Measurements from ENCODE around the gene FLVCR1.

DNA sequence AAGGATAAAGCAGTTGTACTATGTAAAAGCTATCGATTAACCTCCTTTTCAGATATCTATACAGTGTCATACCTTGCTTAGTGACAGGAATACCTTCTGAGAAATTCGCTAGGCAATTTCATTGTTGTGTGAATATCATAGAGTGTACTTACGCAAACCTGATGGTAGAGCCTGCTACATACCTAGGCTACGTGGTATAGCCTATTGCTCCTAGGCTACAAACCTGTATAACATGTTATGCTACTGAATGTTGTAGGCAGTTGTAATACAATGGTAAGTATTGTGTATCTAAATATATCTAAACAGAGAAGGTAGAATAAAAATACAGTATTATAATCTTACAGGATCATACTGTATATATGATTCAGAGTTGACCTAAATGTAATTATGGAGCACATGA is 26.5 kb downstream of the FLVCR1 start:
- TF ChIP-seq CTCF (IDR thresholded peaks at IDR 0.05), result no peak
- TF ChIP-seq POLR2A (IDR thresholded peaks at IDR 0.05), result no peak

Measured in Peyer's patch (tissue), 4 donors.